Skeletal muscle satellite cell (primary cell): ENCODE results near the gene EPS15.

Experiments
- H3K27me3 ChIP-seq: 2 replicates; pipeline ENCODE4 v1.7.0; 2013; ENCODE audit warnings: low read length; ENCODE audit not compliant: control insufficient read depth, insufficient read depth
- H3K36me3 ChIP-seq: 2 replicates; pipeline ENCODE4 v1.7.0; 2013; ENCODE audit warnings: mild to moderate bottlenecking, control low read depth, low read length; ENCODE audit not compliant: insufficient read depth
- H3K4me1 ChIP-seq: 2 replicates; pipeline ENCODE4 v1.7.0; 2013; ENCODE audit warnings: low read length; ENCODE audit not compliant: control insufficient read depth, insufficient read depth
- H3K4me2 ChIP-seq: 2 replicates; pipeline ENCODE4 v1.7.0; 2013; ENCODE audit warnings: mild to moderate bottlenecking, low read length
- H3K4me3 ChIP-seq: 2 replicates; pipeline ENCODE4 v1.7.0; 2013; ENCODE audit warnings: low read length
- H3K9ac ChIP-seq: 2 replicates; pipeline ENCODE4 v1.7.0; 2013; ENCODE audit warnings: mild to moderate bottlenecking, low read depth, low read length, moderate library complexity
- H3K9me3 ChIP-seq: replicated peaks from 2 replicates; pipeline ENCODE4 v1.7.0; 2013; ENCODE audit warnings: mild to moderate bottlenecking, control low read depth, low read length

Gene EPS15

DNA sequence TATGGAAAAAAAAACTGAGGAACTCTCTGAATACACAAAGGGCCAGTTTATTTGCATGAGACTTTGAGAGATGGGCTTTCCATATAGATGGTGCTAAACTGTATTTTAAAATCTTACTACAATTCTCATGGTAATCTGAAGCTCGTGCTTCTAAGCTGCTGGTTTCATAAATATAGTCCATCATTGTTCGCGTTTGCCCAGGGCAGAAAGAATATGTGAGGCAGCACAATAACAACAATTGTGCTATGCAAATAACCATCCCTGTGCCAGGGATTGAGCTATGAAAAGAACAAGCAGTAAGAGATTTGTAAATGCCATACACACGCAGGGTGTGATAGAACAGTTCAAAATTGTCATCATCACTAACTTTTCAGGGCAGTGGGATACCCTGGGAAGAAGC, 4.9 kb upstream of the EPS15 start:
- H3K36me3 ChIP-seq: no peaks in the 10 kb centered on the region
- no peak overlapping the region for H3K4me3 ChIP-seq

DNA sequence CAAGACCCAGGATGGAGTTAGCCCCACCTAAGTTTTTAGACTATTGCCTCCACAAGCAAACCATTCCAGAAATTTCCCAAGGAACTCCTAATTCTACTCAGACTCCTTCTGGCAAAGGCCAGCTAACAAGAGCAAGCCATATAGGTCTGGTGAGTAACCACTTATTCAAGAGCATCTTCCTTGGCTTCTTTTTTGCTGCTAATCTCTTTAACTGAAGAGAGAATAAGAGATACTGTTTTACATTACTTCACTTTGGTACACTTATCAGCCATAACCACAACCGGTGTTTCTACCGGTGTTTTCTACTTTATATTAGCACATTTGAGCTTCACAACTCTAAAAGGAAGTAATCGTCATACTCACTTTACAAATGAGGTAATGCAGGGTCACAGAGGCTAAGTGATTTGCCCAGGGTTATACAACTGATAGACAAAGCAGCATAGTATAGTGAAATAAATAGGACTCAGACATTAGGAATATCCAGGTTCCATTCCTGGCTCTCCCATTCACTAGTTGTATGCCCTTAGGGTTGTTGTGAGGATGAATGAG, 1.7 kb upstream of the EPS15 start:
- no peaks in the 10 kb centered on the region for H3K9me3 ChIP-seq
- H3K27me3 ChIP-seq: no peaks in the 10 kb centered on the region
- peaks cover 17% of the 10 kb centered on the region for H3K4me1 ChIP-seq
- H3K4me2 ChIP-seq: no peak overlapping the region
- H3K36me3 ChIP-seq: no peaks in the 10 kb centered on the region
- no peak overlapping the region for H3K4me3 ChIP-seq
- H3K9ac ChIP-seq: no peak overlapping the region

More for the DNA sequence above, 4.9 kb upstream of the EPS15 start:
- Histone ChIP-seq H3K4me1 (no peaks in the 10 kb centered on the region), H3K4me2 (no peak overlapping the region), H3K9me3 (no peaks in the 10 kb centered on the region), H3K9ac (no peak overlapping the region), H3K27me3 (no peaks in the 10 kb centered on the region)

DNA sequence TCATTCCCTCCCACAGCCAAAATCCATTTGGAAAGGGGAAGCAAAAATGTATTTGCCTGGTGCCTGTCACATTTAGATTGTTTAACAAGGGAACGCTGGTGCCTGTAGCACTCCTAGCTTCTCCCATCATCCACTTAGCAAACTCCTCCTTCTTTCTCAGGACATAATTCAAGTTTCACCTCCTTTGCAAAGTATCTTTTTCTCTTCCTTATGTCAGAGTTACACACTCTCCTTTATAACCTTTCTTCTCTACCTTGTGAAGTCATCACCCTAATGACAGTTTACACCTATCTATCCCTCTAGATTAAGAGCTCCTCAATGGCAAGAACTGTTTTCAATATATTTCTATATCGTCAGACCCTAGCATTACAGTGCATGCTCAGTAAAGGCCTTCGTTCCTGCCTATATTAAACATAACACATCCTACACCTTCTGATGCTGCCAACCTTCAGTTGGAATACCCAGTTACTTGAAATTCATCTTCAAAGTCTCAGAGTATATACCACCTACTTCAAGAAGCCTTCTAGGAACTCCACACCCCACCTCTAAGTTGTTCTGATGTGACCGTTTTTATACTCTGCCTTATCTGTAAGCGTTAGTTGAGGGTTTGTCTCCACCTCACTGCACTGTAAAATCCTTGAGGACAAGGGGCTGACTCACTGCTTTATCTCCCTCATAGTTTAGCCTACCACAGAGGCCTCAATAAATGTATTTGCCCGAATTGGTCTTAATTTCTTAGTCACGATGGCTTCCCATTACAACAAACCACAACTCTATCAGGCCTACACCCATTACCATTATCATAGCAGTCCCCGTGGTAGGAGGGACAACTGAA, 1.0 kb upstream of the EPS15 start:
- H3K9me3 ChIP-seq: no peaks in the 10 kb centered on the region
- no peak overlapping the region for H3K9ac ChIP-seq
- H3K36me3 ChIP-seq: no peaks in the 10 kb centered on the region
- no peak overlapping the region for H3K4me2 ChIP-seq
- H3K4me3 ChIP-seq: no peak overlapping the region
- H3K4me1 ChIP-seq: peaks cover 24% of the 10 kb centered on the region
- H3K27me3 ChIP-seq: no peaks in the 10 kb centered on the region

DNA sequence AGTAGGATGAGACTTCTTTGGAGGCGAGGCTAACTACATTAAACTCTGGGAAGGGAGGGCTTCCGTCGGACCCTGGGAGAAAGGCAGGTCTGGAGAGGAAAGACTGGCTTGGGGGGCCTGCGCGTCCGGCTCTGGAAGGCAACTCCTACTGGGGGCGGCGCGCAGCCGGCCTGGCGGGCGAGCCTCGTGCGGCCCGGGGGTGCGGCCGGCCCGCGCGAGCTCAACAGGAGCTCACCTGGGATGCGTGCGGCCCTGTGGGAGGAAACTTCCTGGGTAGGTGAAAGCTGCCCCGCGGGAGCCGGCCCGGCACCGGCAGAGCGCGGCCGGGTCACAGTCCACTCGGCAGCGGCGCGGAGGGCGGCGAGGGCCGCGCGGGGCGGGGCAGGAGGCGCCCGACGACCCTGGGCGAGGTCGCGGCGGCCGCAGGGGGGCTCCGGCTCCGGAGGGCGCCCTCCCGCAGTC, 449 bp downstream of the EPS15 start:
- H3K9ac ChIP-seq: peak overlapping the region; percentile 93
- H3K4me2 ChIP-seq: peak overlapping the region; percentile 96
- no peaks in the 10 kb centered on the region for H3K27me3 ChIP-seq
- H3K4me1 ChIP-seq: peaks cover 37% of the 10 kb centered on the region
- no peaks in the 10 kb centered on the region for H3K36me3 ChIP-seq
- peak overlapping the region; percentile 95 for H3K4me3 ChIP-seq
- no peaks in the 10 kb centered on the region for H3K9me3 ChIP-seq

DNA sequence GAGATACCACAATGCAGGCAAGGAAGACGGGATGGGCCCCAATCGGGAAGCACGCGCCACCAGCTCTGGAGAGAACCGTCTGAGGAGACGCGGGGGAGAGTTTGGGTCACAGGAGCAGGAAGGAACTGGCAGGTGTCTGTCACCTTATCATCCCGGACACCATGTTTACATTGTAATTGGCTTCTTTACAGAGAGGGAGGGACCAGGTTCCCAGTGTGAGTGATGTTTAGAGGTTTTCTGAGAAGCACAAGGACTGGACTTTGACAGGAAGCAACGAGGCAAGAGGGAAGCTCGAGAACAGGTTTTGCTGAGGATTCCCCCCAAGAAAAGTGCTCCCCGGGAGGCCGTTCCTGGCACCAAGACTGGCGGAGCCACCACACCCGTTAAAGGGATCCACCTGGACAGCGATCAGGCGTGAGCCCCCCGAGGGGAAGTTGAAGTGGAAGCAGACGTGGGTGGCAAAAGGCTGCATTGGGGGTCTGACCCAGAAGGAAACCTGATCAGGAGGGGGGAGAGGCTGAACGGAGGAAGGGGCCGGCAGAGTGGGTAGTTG, 957 bp downstream of the EPS15 start:
- H3K9ac ChIP-seq: peak overlapping the region; percentile 93
- H3K4me1 ChIP-seq: peaks cover 37% of the 10 kb centered on the region
- no peaks in the 10 kb centered on the region for H3K36me3 ChIP-seq
- peak overlapping the region; percentile 96 for H3K4me2 ChIP-seq
- peak overlapping the region; percentile 95 for H3K4me3 ChIP-seq
- no peaks in the 10 kb centered on the region for H3K27me3 ChIP-seq
- H3K9me3 ChIP-seq: no peaks in the 10 kb centered on the region

DNA sequence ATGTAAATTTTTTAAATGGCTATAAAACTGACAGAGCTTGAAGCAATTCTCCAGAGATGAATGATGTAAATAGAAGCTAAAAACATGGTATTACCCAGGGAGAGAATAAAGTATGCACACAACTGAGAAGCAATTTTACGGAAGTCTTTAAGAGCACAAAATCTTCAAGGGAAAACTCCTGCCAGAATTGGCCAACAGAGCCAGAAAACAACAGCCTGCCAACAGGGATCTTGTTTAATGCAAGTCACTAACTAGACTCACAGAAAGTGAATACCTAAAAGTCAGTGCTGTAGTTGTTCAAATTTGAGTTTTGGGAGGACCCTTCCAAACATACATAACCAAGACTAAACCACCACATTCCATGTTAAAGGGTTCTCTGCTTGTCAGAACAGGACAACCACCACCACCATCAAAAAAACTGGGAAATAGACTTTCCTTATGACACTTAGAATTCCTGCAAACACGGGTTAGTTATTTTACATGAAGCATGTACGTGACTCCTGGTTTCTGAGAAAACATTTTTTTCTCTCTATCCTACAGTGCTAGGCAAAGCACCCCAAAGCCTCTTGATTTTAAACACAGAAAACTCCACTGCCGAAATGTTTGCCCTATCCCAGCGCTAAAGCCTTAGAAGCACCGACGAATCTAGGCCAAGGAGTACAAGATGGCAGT, 1.6 kb downstream of the EPS15 start:
- no peaks in the 10 kb centered on the region for H3K27me3 ChIP-seq
- H3K4me2 ChIP-seq: peak overlapping the region; percentile 96
- H3K9me3 ChIP-seq: no peaks in the 10 kb centered on the region
- peak overlapping the region; percentile 95 for H3K4me3 ChIP-seq
- H3K4me1 ChIP-seq: peaks cover 37% of the 10 kb centered on the region
- H3K9ac ChIP-seq: peak overlapping the region; percentile 93
- no peaks in the 10 kb centered on the region for H3K36me3 ChIP-seq

DNA sequence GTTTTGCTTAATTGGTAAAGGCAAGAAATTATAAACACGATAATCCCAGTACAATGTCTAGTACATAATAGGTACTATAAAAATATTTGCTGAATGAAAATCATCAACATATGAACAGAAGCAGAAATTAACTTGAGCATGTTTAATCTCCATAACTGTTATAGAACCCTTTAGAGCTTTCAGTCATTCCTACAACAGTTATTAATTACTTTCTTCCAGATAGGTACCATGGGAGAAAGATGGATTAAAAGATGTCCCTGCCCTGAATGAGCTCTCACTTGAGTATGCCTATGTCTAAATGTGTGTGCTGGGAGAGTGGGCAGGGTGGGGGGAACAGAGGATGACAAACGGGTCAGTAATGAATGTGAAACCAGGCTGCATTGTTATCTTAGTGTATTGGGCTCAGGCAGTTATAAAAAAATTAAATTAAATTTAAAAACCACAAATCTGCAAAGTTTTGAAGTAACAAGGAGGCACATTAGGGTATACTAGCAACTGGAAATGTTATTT, 2.4 kb downstream of the EPS15 start:
- Histone ChIP-seq H3K27me3 (no peaks in the 10 kb centered on the region), H3K4me2 (peak overlapping the region; percentile 96), H3K4me3 (peak overlapping the region; percentile 95)

DNA sequence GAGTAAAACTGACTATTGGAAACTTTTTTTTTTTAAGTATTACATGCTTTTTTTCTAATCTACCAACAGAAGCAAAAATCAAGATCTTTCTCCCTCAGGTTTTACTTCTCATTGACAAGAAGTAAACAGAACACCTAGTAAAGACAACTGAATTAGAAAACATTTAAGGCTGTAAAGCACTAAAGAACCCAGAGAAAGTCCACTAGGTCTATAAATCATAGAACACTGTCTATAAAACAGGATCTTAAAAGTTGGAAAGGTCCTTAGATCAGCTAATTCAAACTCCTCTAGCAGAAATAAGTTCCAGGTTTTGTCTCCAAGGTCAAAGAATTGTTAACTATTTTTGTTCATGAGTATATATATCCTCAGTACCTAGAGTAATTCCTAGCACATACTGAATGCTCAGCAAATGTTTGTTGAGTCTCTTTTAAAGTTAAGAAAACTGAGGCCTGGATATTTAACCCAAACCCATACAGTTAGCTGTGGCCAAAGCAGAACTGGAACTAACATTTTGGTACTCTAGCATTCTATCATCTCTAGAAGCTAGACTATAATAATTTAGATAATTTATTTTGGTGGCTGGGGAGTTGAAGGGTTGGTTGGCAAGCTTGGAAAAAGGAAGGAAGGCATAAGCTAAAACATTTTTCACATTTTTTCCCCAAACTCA, 3.0 kb downstream of the EPS15 start:
- Histone ChIP-seq H3K36me3 (no peaks in the 10 kb centered on the region), H3K4me3 (no peak overlapping the region), H3K4me1 (peaks cover 37% of the 10 kb centered on the region), H3K4me2 (peak overlapping the region; percentile 96), H3K9me3 (no peaks in the 10 kb centered on the region), H3K9ac (no peak overlapping the region), H3K27me3 (no peaks in the 10 kb centered on the region)

More for the DNA sequence above, 2.4 kb downstream of the EPS15 start:
- peaks cover 37% of the 10 kb centered on the region for H3K4me1 ChIP-seq
- H3K9ac ChIP-seq: peak overlapping the region; percentile 93
- H3K36me3 ChIP-seq: no peaks in the 10 kb centered on the region
- H3K9me3 ChIP-seq: no peaks in the 10 kb centered on the region

DNA sequence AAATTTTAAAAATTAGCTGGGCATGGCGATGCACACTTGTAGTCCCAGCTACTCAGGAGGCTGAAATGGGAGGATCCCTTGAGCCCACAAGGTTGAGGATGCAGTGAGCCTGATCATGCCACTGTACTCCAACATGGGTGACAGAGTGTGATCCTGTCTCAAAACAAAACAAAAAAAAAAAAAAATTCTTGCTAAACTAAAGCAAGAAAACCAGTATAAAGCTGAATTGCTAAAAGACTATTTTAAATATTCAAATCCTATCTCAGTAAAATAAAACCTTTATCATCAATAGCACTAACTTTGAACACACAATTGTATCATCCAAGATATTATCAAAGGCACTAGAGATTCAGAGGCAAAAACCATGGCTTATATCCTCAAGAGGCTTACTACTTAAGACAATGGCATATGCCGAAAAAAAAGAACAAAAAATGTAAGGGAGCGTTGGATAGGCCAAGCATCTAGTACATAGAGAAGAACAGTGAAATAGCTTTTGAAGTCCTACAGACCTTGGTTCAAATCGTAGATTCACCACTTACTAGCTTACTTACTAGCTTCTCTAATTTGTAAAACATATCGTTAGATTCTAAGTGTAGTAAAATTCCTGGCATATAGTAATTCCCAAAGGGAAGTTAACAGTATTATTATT, 3.6 kb downstream of the EPS15 start:
- H3K4me2 ChIP-seq: peak overlapping the region; percentile 96
- no peak overlapping the region for H3K9ac ChIP-seq
- no peaks in the 10 kb centered on the region for H3K27me3 ChIP-seq
- no peaks in the 10 kb centered on the region for H3K9me3 ChIP-seq
- no peaks in the 10 kb centered on the region for H3K36me3 ChIP-seq
- peaks cover 37% of the 10 kb centered on the region for H3K4me1 ChIP-seq
- H3K4me3 ChIP-seq: no peak overlapping the region

DNA sequence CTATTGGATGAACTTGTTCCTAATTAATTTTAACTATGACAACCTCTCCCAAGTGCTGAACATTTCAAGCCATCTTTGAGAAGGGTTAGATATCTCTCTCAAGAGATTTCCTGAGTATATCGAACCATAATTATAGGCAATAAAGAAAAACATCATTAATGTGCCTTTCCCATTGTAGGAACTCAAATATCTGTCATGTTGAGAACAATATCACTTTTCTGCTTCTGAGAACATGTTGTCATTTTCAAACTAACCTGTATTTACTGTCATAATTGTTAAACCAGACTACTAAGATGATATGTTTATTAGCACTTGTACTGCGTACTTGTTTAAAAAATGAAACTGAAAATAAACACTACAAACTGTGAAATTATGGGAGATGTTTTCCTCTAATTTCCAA, 4.3 kb downstream of the EPS15 start:
- Histone ChIP-seq H3K36me3 (no peaks in the 10 kb centered on the region), H3K9ac (no peak overlapping the region), H3K9me3 (no peaks in the 10 kb centered on the region), H3K27me3 (no peaks in the 10 kb centered on the region), H3K4me1 (peaks cover 37% of the 10 kb centered on the region), H3K4me3 (peak overlapping the region; percentile 30), H3K4me2 (peak overlapping the region; percentile 76)
